ENCODE results near the gene EIF4B.
"Not testable (repeated sequence)": the region's sequence is repeated elsewhere in the genome, so short reads cannot be mapped to it uniquely, and the experiment has no call there.

EIF4B gene

GRCh38 chr12:53005986-53006809 is at the start of gene EIF4B:
Gene EIF4B (plus strand): TSS chr12:53006456. CDS start chr12:53006484, 28 bp downstream.
- DNase-seq (ENCODE audit: low read depth) = peak; percentile 99

DNA sequence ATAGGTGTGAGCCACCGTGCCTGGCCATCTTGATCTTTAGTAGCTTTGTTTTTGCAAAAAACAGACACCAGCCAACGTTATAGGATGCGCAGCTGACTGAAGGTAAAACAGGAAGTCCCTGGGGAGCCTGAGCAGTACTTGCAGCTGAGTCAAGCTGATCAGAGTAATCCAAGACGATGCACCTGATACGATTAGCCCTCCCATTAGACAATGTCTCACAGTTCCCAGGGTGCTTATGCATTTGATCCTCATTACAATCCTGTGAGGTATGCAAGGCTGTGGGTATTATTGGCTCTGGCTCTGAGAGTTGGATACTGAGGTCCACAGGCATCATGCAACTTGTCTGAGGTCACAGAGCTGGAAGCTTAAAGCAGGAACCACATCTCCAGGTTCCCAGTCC is 49.3 kb upstream of the EIF4B start:
- DNase-seq (ENCODE audit: low read depth) = no peak

DNA sequence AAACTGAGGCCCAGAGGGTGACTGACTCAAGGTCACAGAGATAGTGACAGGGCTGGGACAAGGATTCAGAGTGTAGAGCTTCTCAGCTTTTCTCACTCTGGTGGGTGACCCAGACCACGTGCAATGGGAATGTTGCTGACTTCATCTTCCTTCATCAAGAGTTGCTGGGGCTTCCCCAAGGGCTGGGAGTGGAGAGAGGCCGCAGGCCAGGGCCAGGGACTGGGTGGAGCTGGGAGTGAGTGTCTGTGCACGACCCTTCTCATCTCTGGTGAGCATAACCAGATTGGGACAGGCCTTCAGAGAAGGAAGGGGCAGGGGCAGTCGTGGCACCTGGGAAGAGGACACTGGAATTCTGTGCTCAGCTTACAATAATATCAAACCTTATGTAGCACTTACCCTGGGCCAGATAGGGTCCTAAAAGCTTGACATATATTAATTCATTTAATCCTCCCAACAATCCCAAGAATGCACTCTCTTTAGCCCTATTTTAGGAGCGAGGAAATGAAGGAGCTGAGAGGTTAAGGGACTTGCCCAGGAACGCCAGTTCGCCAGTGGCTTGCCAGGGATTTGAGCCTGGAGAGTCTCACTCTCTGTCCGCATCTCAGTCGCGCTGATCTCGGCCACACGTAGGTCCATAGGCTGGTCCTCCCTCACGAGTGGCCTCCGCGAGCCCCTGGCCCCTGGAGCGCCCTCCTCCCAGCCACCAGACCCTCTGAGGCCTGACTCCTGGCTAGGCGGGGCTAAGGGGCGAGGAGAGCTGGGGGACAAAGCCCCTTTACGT is 41.5 kb upstream of the EIF4B start:
- no peak for DNase-seq (ENCODE audit: low read depth)

- no peak for DNase-seq (ENCODE audit: low read depth)
These were observed 40.9 kb upstream of the EIF4B start for GRCh38 chr12:52965337-52965731.

DNA sequence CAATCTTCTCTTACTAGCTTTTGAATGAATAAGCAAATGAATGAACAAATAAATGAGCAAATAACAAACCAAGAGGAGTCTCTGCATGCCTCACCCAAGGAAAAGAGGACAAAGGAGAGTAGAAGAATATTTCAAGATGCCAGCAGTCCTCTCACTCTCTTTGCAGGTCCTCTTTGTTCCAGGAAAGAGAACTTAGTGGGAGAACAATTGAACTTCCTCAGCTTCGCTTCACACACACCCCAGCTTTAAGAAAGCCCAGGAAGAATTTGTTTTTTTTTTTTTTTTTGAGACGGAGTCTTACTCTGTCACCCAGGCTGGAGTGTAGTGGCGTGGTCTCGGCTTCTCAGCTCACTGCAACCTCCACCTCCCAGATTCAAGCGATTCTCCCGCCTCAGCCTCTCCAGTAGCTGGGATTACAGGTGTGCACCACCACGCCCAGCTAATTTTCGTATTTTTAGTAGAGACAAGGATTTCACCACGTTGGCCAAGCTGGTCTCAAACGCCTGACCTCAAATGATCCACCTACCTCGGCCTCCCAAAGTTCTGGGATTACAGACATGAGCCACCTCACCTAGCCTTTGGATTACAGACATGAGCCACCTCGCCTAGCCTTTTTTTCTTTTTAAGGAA is 37.0 kb upstream of the EIF4B start:
- DNase-seq (ENCODE audit: low read depth) = no peak

DNA sequence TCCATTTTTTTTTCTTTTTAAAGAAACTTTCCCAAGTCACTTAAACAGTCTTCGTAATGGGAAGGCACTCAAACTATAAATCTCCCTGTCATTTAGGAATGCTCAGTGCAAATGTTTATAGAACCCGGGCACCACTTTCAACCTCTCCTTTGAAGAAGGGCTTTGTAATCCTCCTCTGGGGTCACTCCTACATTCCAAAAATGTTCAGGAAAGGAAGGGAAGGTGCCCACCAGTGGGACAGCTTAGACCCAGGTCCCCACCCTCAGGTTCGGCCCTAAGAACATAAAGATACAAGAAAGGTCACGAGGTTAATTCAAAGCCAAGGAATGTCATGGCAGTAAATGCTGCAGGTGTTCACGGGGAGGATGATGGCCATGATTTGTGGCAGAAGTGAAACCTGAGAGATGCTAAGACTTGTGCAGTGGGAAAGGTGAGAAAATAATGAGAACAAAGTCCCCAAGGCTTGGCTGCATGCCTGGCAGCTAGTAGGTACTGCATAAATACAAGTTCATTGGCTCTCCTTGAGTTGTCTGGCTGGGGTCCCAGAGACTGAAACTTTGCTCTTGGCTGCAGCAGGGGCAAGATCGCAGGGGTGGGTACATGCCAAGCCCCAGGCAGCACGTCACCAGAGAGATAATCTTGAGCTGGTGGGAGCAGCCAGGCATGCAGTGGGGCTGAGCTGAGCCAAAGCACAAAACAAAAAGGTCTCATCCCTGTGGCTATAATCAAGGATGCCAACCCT is 36.3 kb upstream of the EIF4B start:
- DNase-seq (ENCODE audit: low read depth) = no peak

GRCh38 chr12:52971679-52972329 is 34.5 kb upstream of the EIF4B start:
- no peak for DNase-seq (ENCODE audit: low read depth)

GRCh38 chr12:52975204-52975603 is 31.1 kb upstream of the EIF4B start:
- no peak for DNase-seq (ENCODE audit: low read depth)

- no peak for DNase-seq (ENCODE audit: low read depth)
These were observed 30.3 kb upstream of the EIF4B start for GRCh38 chr12:52975820-52976573.

GRCh38 chr12:52976574-52977071 is 29.6 kb upstream of the EIF4B start:
- DNase-seq (ENCODE audit: low read depth) = no peak

- no peak for DNase-seq (ENCODE audit: low read depth)
These were observed 29.1 kb upstream of the EIF4B start for GRCh38 chr12:52977170-52977569.

- DNase-seq (ENCODE audit: low read depth) = no peak
These were observed 26.1 kb upstream of the EIF4B start for GRCh38 chr12:52980096-52980649.

GRCh38 chr12:52980650-52981423 is 25.4 kb upstream of the EIF4B start:
- DNase-seq (ENCODE audit: low read depth) = peak; percentile 73

GRCh38 chr12:52984136-52984535 is 22.1 kb upstream of the EIF4B start:
- DNase-seq (ENCODE audit: low read depth) = no peak

DNA sequence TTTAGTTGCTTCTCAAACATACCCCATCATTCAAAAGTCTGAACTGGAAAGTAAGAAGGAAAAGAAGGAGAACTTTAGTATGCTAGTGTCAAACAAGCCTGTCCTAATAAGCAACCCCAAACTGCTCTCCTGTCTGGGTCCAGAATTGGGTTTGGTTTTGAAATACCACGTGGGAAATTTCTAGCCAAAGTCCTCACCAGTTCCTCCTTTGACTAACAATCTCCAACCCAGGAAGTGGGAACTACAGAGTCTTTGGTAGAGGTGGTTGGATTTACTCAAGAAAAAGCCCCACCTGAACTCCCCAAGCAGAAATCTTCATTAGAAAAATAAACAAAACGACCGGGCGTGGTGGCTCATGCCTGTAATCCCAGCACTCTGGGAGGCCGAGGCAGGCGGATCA is 17.4 kb upstream of the EIF4B start:
- DNase-seq (ENCODE audit: low read depth) = no peak

DNA sequence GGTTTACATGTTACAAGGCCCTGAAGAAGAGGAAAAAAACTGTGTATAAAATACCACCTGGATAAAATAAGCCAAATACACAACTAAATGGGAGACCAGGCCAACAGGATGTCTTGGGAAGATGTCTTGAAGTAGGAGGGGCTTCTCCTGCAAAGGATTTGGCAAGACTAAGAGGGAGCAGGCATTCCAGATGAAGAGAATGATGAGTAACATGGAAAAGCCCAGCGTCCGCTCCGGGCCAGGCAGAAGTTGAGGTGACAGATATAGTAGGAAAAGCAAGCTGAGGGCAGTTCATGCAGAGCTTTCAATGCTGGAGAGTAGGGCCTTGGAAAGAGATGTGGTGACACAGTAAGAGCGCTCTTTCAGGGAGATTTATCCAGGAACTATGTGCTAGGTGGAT is 16.1 kb upstream of the EIF4B start:
- no peak for DNase-seq (ENCODE audit: low read depth)

- not testable (repeated sequence) for DNase-seq (ENCODE audit: low read depth)
These were observed 14.0 kb upstream of the EIF4B start for GRCh38 chr12:52992240-52992639.

DNA sequence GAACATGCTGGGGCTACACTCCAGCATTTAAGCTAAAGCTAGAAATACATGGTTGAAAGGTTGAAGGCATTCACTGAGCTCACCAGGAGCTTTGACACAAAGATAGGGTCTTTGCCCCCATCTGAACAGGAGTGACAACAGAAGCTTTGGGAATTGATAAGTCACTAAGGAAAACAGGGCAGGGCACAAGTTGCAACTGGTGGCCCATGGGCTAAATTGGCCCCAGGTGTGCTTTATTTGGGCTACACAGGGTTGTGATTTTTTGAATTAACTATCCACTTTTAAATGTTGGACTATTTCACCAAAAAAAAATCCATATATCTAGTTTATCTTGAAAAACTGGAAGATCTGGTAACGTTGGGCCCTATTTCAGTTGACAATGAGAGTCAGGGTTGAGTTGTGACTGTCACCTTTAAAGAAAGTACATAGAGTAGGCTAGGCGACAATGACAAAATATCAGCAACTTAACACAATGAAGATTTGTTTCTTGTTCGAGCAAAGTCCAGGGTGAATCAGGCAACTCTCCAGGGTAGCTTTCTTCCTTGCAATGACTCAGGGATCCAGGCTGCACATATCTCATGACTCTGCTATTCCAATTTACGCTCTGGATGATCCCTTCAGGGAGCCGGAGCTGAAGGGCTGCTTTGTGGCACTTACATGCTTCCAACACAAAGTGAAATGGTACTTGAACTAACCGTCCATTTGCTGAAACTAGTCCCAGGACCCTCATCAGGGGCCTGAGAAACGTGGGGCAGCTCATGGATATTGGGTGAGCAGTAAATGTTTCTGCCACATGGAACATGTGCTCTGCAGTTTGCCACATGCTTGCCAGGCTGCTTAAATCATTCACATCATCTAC is 13.3 kb upstream of the EIF4B start:
- DNase-seq (ENCODE audit: low read depth) = no peak

GRCh38 chr12:52993558-52993869 is 12.7 kb upstream of the EIF4B start:
- DNase-seq (ENCODE audit: low read depth) = no peak
